HCT116 (cell line): ENCODE data around the gene FBXW4. TPM values are rescaled to one million over a fixed set of nuclear protein-coding genes. Genes with fewer than 3 reads are reported as not detected.

Experiments
- ATAC-seq: fragments of 200-7000 bp; cut with Tn5 transposase; 2 replicates; pipeline ENCODE4 v1.9.1; 2020; ENCODE audit warnings: mild to moderate bottlenecking, moderate library complexity
- BruUV-seq: library from RNA; stranded (reverse); fragments of 400-500 nt; replicated peaks from 2 replicates; lab custom pipeline; 2021; lab: Mats Ljungman, UMichigan
- CTCF ChIA-PET: fragments of 300-600 bp; sonication (Branson Sonifier 250); formaldehyde crosslinking; loops from one replicate; lab custom pipeline; 2021; ENCODE audit warnings: antibody characterized with exemption; lab: Charles Lee
- POLR2A ChIA-PET: fragments of 300-600, 350-600 bp; sonication (Branson Sonifier 250); formaldehyde crosslinking; loops from one replicate; lab custom pipeline; 2021; ENCODE audit warnings: antibody characterized with exemption; lab: Charles Lee
- RAD21 ChIA-PET, 2 experiments: fragments of 300-600 bp; sonication (Branson Sonifier 250); formaldehyde crosslinking; loops; one replicate each; lab custom pipeline; 2023; ENCODE audit warnings: low total read pairs in 2 of 2; ENCODE audit not compliant: uncharacterized antibody in 2 of 2, unreplicated experiment in 2 of 2, low non-redundant PET in 1 of 2; lab: Charles Lee
- DNase-seq: peaks from one replicate; pipeline ENCODE4 v3.0.0-alpha.2; 2010; ENCODE audit warnings: low read depth, low spot score
- H2AFZ ChIP-seq: fragments of 200-600 bp; shearing (Covaris generic), sonication (generic); 2 replicates; pipeline ENCODE4 v1.6.1; 2017; ENCODE audit warnings: low read depth, mixed run types, mixed read lengths, antibody characterized with exemption, low read length; ENCODE audit not compliant: poor library complexity, severe bottlenecking
- H3K27ac ChIP-seq: 2 replicates; pipeline ENCODE4 v1.5.1; 2012; ENCODE audit warnings: low read depth, low read length
- H3K27me3 ChIP-seq: fragments of 200-600 bp; sonication (generic); 2 replicates; pipeline ENCODE4 v1.6.1; 2016; ENCODE audit warnings: mixed run types, low read length, mixed read lengths; ENCODE audit not compliant: insufficient read depth
- H3K36me3 ChIP-seq, 2 experiments: fragments of 200-500 bp in 1 of 2; fragments of 200-600 bp in 1 of 2; sonication (Bioruptor generic) in 1 of 2; sonication (generic) in 1 of 2; 2 replicates each; pipeline versions ENCODE4 v1.5.1 to v1.6.1; 2014 to 2016; ENCODE audit warnings: low read length in 2 of 2, inconsistent platforms in 1 of 2, mixed read lengths in 1 of 2, mixed run types in 1 of 2; ENCODE audit not compliant: insufficient read depth in 2 of 2, control insufficient read depth in 1 of 2
- H3K4me1 ChIP-seq, 2 experiments: fragments of 200-600 bp in 1 of 2; sonication (generic) in 1 of 2; 2 replicates each; pipeline versions ENCODE4 v1.5.1 to v1.6.1; 2012 to 2017; ENCODE audit warnings: low read length in 2 of 2, inconsistent platforms in 1 of 2, mild to moderate bottlenecking in 1 of 2, mixed read lengths in 1 of 2, mixed run types in 1 of 2, moderate library complexity in 1 of 2; ENCODE audit not compliant: insufficient read depth in 2 of 2, control insufficient read depth in 1 of 2
- H3K4me2 ChIP-seq: fragments of 200-600 bp; sonication (generic); 2 replicates; pipeline ENCODE4 v1.6.1; 2017; ENCODE audit warnings: mixed run types, low read length, mixed read lengths
- H3K4me3 ChIP-seq, 2 experiments: fragments of 200-600 bp in 1 of 2; sonication (generic) in 1 of 2; replicated peaks in 1 of 2; 2 replicates each; pipeline ENCODE4 v1.5.1; 2011 to 2016; ENCODE audit warnings: low read length in 2 of 2, control low read depth in 1 of 2, low read depth in 1 of 2, mild to moderate bottlenecking in 1 of 2, mixed read lengths in 1 of 2, mixed run types in 1 of 2
- H3K79me2 ChIP-seq: fragments of 200-600 bp; sonication (generic); 2 replicates; pipeline ENCODE4 v1.6.1; 2017; ENCODE audit warnings: mild to moderate bottlenecking, mixed run types, low read length, moderate library complexity, mixed read lengths; ENCODE audit not compliant: insufficient read depth
- H3K9ac ChIP-seq: fragments of 200-600 bp; sonication (generic); 2 replicates; pipeline ENCODE4 v1.6.1; 2016; ENCODE audit warnings: low read length, mixed read lengths
- H3K9me2 ChIP-seq: fragments of 200-600 bp; sonication (generic), shearing (Covaris generic); 2 replicates; pipeline ENCODE4 v1.6.1; 2017; ENCODE audit warnings: mixed run types, mild to moderate bottlenecking, moderate library complexity; ENCODE audit not compliant: insufficient read depth
- H3K9me3 ChIP-seq, 2 experiments: fragments of 200-500 bp in 1 of 2; fragments of 200-600 bp in 1 of 2; sonication (Bioruptor generic) in 1 of 2; sonication (generic) in 1 of 2; 2 replicates each; pipeline ENCODE4 v1.6.1; 2014 to 2017; ENCODE audit warnings: low read length in 2 of 2, mixed read lengths in 2 of 2, inconsistent platforms in 1 of 2, low read depth in 1 of 2, mild to moderate bottlenecking in 1 of 2, mixed run types in 1 of 2, moderate library complexity in 1 of 2; ENCODE audit not compliant: control insufficient read depth in 1 of 2, insufficient read depth in 1 of 2
- H4K20me1 ChIP-seq: fragments of 200-600 bp; sonication (generic), shearing (Covaris generic); 2 replicates; pipeline ENCODE4 v1.6.1; 2017; ENCODE audit warnings: mixed run types, mild to moderate bottlenecking, moderate library complexity; ENCODE audit not compliant: insufficient read depth
- ATF3 ChIP-seq: IDR thresholded peaks from 2 replicates; pipeline ENCODE4 v1.6.1; 2012
- CBX3 ChIP-seq: IDR thresholded peaks from 2 replicates; pipeline ENCODE4 v1.6.1; 2012; ENCODE audit warnings: low read depth
- ELF1 ChIP-seq: IDR thresholded peaks from 2 replicates; pipeline ENCODE4 v1.6.1; 2012; ENCODE audit warnings: low read depth, borderline replicate concordance
- EZH2 ChIP-seq: fragments of 200-600 bp; sonication (generic); IDR thresholded peaks from 2 replicates; pipeline ENCODE4 v1.6.1; 2017; ENCODE audit warnings: antibody characterized with exemption, mixed run types
- EZH2phosphoT487 ChIP-seq: fragments of 200-600 bp; IDR thresholded peaks from 2 replicates; pipeline ENCODE4 v1.6.1; 2018; ENCODE audit warnings: antibody characterized with exemption, borderline replicate concordance
- FOSL1 ChIP-seq: IDR thresholded peaks from 2 replicates; pipeline ENCODE4 v1.6.1; 2012; ENCODE audit warnings: low read depth
- JUND ChIP-seq: IDR thresholded peaks from 2 replicates; pipeline ENCODE4 v1.6.1; 2012
- REST ChIP-seq: IDR thresholded peaks from 2 replicates; pipeline ENCODE4 v1.6.1; 2012; ENCODE audit warnings: low read depth
- SP1 ChIP-seq: IDR thresholded peaks from 2 replicates; pipeline ENCODE4 v1.6.1; 2012; ENCODE audit warnings: low read depth
- SRF ChIP-seq: IDR thresholded peaks from 2 replicates; pipeline ENCODE4 v1.6.1; 2012; ENCODE audit warnings: low read depth
- YY1 ChIP-seq: IDR thresholded peaks from 2 replicates; pipeline ENCODE4 v1.6.1; 2011; ENCODE audit warnings: low read length, low read depth, moderate library complexity, mild to moderate bottlenecking; ENCODE audit not compliant: insufficient replicate concordance; ENCODE audit errors: extremely low read depth
- ZBTB33 ChIP-seq: IDR thresholded peaks from 2 replicates; pipeline ENCODE4 v1.6.1; 2011; ENCODE audit warnings: mild to moderate bottlenecking, low read length, moderate library complexity; ENCODE audit not compliant: insufficient replicate concordance; ENCODE audit errors: extremely low read depth
- ZNF274 ChIP-seq: fragments of 200-500 bp; sonication (Bioruptor generic); IDR thresholded peaks from 2 replicates; pipeline ENCODE4 v1.6.1; 2014; ENCODE audit warnings: mild to moderate bottlenecking, low read depth, low read length, inconsistent platforms
- intact Hi-C: fragments of 100-400 bp; cut with micrococcal nuclease; formaldehyde crosslinking; loops from 2 replicates; pipeline ENCODE4 v1.10.0; 2022
- total RNA-seq: library from RNA; stranded (reverse); gene quantifications from one replicate; pipeline ENCODE4 v1.2.1, GENCODE V29; 2021; ENCODE audit not compliant: unreplicated experiment

FBXW4 gene
- total RNA-seq, 1 experiment from 2014 or later: 35.3 TPM

- intact Hi-C loops: no loop called here
- no peak overlapping the region for H3K4me2 ChIP-seq
Observed at GRCh38 chr10:101718690-101719275, 23.8 kb upstream of the FBXW4 start.

DNA sequence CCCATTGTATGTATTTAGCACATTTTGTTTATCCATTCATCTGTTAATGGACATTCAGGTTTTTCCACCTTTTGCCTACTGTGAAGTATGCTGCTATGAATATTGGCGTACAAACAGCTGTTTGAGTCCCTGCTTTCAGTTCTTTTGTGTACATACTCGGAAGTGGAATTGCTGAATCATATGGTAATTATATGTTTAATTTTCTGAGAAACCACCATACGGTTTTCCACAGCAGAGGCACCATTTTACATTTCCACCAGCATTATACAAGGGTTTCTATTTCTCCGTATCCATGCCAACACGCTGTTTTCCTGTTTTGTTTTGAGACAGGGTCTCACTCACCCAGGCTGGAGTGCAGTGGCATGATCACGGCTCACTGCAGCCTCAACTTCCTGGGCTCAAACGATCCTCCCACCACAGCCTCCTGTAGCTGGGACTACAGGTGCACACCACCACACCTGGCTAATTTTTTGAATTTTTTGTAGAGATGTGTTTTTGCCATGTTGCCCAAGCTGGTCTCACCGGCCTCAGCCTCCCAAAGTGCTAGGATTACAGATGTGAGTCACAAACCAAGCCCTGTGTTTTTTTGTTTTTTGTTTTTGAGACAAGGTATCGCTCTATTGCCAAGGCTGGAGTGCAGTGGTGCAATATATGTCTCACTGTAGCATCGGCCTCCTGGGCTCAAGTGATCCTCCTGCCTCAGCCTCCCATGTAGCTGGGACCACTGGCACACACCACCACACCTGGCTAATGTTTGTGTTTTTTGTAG, 22.1 kb upstream of the FBXW4 start:
- Histone ChIP-seq H3K27me3 (no peaks in the 10 kb centered on the region), H3K79me2 (no peaks in the 10 kb centered on the region), H3K9me2 (no peaks in the 10 kb centered on the region), H3K36me3 (no peaks in the 10 kb centered on the region), H3K4me1 (no peaks in the 10 kb centered on the region; a peak in 1 of 4 replicates), H3K27ac (no peak overlapping the region), H3K4me2 (no peak overlapping the region), H4K20me1 (no peaks in the 10 kb centered on the region), H3K9ac (no peak overlapping the region), H3K4me3 (no peak overlapping the region), H2AFZ (peak overlapping the region; percentile 2), H3K9me3 (no peaks in the 10 kb centered on the region)
- no TSS peak for BruUV-seq
- no peak for DNase-seq
- ATAC-seq: no peak
- RAD21 ChIA-PET: no interaction called here
- intact Hi-C loops: no loop called here
- CTCF ChIA-PET: interaction anchor here (1.0 kb wide), 1 partner anchor 114 kb away, joined by 3 read pairs; no protein-coding TSS in a partner anchor
- POLR2A ChIA-PET: no interaction called here
- TF ChIP-seq EZH2phosphoT487 (no peak), FOSL1 (no peak), JUND (no peak), ZBTB33 (no peak), REST (no peak), CBX3 (no peak), EZH2 (no peak), ZNF274 (no peak), SP1 (no peak), ELF1 (no peak), ATF3 (no peak), SRF (no peak), YY1 (no peak)

More at GRCh38 chr10:101718690-101719275, 23.8 kb upstream of the FBXW4 start:
- Histone ChIP-seq H3K9me2 (no peaks in the 10 kb centered on the region), H4K20me1 (no peaks in the 10 kb centered on the region), H3K27me3 (no peaks in the 10 kb centered on the region), H3K9ac (no peak overlapping the region), H3K9me3 (no peaks in the 10 kb centered on the region), H3K36me3 (no peaks in the 10 kb centered on the region), H3K79me2 (no peaks in the 10 kb centered on the region), H3K27ac (no peak overlapping the region), H2AFZ (no peak overlapping the region), H3K4me1 (no peaks in the 10 kb centered on the region; a peak in 1 of 4 replicates), H3K4me3 (no peak overlapping the region)
- DNase-seq (no peak), ATAC-seq (no peak)
- no peak for TF ChIP-seq EZH2
- BruUV-seq: no TSS peak
- POLR2A ChIA-PET: no interaction called here
- RAD21 ChIA-PET: interaction anchor here in 1 of 2 experiments (0.5 kb wide), 1 partner anchor 73 kb away, joined by 3 read pairs; no protein-coding TSS in a partner anchor
- CTCF ChIA-PET: no interaction called here
